H1 (cell line): ENCODE results near the gene CLUH. TPM values are rescaled to one million over a fixed set of nuclear protein-coding genes. Genes with fewer than 3 reads are reported as not detected.

ENCODE experiments used
- CBX5 ChIP-seq: fragments of 300-800, 300-1000 bp; sonication (generic); IDR thresholded peaks from 2 replicates; pipeline ENCODE4 v1.7.1; 2016; ENCODE audit warnings: antibody characterized with exemption, low read length, low read depth
- polyA plus RNA-seq, 7 experiments: library from polyadenylated mRNA; depleted of rRNA in 3 of 7; stranded (reverse) in 5 of 7; unstranded in 2 of 7; fragments of >200 nt in 5 of 7; fragments of 200-250 nt in 2 of 7; gene quantifications; 1 replicate in 5 of 7; 2 replicates in 1 of 7; 4 replicates in 1 of 7; pipeline versions ENCODE4 v1.2.1 to v1.2.3, GENCODE V29; 2011 to 2013; ENCODE audit warnings: missing spikeins in 2 of 7, mixed read lengths in 2 of 7
- total RNA-seq: library from RNA; stranded (reverse); fragmentation: NEBNext Ultra II Directional; extraction: Animal tissue kit (Norgen Biotek cat#: 25700); gene quantifications from 2 replicates; pipeline ENCODE4 v1.2.1, GENCODE V29; 2021
- TF ChIP-seq, protein P1 (sequence below): IDR thresholded peaks from 2 replicates; pipeline ENCODE4 v1.6.1; 2011; ENCODE audit warnings: low read length, improper control_type of control experiment

The CLUH gene
- total and polyA plus RNA-seq, 2 of the 8 experiments (the other 6 are each of a cell fraction or from before 2014, with no cell fraction given): 33.6 to 98.6 TPM

DNA sequence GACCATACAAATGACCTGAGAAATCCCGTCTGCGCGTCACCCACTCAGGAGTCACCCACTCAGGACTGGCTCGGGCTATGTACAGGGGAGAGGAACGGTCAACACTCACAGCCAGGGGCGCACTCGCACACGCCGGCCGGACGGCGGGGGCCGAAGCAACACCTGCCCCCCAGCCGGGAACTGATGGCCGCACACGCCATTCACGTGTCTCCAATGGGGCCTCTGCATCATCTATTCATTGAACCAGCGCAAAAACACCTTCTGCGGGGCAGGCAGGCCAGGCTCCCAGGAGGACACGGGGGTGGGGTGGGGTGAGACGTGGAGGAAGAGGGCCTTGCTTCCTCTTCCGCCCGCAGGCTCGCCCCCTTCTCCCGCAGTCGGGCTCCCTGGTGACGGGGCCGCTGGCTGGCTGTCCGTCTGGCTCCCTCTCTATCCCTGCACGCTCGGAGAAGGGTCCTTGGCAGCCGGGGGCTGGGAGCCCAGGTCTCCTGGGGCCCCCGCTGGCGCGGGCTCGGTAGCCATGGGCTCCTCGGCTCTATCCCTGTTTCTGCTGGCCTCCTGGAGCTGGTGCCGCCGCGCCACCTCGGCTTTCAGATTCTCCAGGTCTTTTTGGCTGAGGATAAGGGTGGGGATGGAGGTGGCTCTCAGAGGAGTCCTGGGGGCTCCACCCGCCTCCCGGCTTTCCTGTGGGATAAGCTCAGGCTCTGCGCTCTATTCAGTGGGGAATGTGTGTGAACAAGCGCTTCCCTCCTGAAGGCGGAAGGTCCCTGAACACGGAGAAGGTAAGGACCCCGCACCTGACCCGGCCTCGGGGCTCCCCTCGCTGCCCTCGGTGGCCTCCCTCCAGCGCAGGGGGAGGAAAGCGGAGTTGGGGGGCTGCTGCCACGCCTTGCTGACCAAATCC is 21.1 kb downstream of the CLUH start (continued):
- TF ChIP-seq, protein P1, sequence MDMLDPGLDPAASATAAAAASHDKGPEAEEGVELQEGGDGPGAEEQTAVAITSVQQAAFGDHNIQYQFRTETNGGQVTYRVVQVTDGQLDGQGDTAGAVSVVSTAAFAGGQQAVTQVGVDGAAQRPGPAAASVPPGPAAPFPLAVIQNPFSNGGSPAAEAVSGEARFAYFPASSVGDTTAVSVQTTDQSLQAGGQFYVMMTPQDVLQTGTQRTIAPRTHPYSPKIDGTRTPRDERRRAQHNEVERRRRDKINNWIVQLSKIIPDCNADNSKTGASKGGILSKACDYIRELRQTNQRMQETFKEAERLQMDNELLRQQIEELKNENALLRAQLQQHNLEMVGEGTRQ: no peak
- no peak for TF ChIP-seq CBX5
